Measurements from ENCODE around the gene SLC13A2. TPM values are rescaled to one million over a fixed set of nuclear protein-coding genes. Genes with fewer than 3 reads are reported as not detected.

Gene SLC13A2
- total and polyA plus RNA-seq, 2 donors (not counting 3 experiments of a cell fraction or from before 2014, with no cell fraction given) = not detected

DNA sequence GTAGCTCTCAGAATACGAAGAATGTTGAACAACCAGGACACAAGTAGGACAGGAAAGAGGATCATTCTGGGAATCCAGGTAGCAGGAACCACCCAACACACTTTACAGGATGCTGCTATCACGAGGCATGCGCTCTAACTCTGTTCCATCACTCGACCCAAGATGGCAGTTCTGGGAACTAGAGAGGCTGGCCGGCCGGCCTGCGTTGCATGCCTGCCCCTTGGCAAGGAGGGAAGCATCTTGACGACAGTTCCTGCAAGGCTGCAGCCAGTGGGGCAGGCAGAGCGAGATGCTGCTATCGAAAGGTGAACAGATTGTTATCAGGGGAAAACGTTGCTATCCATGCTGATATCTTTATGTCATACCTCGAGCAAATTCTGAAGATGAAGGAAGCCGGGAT is 48.2 kb upstream of the SLC13A2 start:
- H3K79me2 ChIP-seq (ENCODE audit: control insufficient read depth, insufficient read depth, low read length) = no peaks in the 10 kb centered on the region
- H3K4me1 ChIP-seq (ENCODE audit: control insufficient read depth, extremely low read depth, insufficient read depth, low read length) = no peaks in the 10 kb centered on the region
- FAIRE-seq = no peak
- no peak overlapping the region for H3K9ac ChIP-seq (replicated peaks; ENCODE audit: extremely low read depth, insufficient read depth, low read length)
- H2AFZ ChIP-seq (ENCODE audit: low read depth, low read length) = no peak overlapping the region
- DNase-seq (ENCODE audit: low read depth, low spot score) = no peak
- no peaks in the 10 kb centered on the region for H3K9me3 ChIP-seq (replicated peaks; ENCODE audit: control insufficient read depth, insufficient read depth, low read length)
- no peaks in the 10 kb centered on the region for H3K9me1 ChIP-seq (replicated peaks; ENCODE audit: control insufficient read depth, extremely low read depth, insufficient read depth, low read length)
- TF ChIP-seq, protein P1, sequence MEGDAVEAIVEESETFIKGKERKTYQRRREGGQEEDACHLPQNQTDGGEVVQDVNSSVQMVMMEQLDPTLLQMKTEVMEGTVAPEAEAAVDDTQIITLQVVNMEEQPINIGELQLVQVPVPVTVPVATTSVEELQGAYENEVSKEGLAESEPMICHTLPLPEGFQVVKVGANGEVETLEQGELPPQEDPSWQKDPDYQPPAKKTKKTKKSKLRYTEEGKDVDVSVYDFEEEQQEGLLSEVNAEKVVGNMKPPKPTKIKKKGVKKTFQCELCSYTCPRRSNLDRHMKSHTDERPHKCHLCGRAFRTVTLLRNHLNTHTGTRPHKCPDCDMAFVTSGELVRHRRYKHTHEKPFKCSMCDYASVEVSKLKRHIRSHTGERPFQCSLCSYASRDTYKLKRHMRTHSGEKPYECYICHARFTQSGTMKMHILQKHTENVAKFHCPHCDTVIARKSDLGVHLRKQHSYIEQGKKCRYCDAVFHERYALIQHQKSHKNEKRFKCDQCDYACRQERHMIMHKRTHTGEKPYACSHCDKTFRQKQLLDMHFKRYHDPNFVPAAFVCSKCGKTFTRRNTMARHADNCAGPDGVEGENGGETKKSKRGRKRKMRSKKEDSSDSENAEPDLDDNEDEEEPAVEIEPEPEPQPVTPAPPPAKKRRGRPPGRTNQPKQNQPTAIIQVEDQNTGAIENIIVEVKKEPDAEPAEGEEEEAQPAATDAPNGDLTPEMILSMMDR (IDR thresholded peaks at IDR 0.05; ENCODE audit: extremely low read depth in 1 of 2, insufficient read depth in 1 of 2, low read depth in 1 of 2, low read length in 2 of 2) = no peak
- TF ChIP-seq POLR2A (IDR thresholded peaks at IDR 0.05; ENCODE audit: low read depth, low read length) = no peak
- no peak for TF ChIP-seq JUN (IDR thresholded peaks at IDR 0.05; ENCODE audit: borderline replicate concordance, insufficient read depth, insufficient read length, low read depth)
- TF ChIP-seq EZH2 (IDR thresholded peaks at IDR 0.05; ENCODE audit: borderline replicate concordance, low read depth, low read length, severe bottlenecking) = no peak
- TF ChIP-seq POLR2AphosphoS5 (IDR thresholded peaks at IDR 0.05; ENCODE audit: insufficient read depth, low read depth, low read length) = no peak
- TF ChIP-seq FOS (IDR thresholded peaks at IDR 0.05; ENCODE audit: borderline replicate concordance, insufficient read depth, low read length) = no peak
- TF ChIP-seq, protein P2, sequence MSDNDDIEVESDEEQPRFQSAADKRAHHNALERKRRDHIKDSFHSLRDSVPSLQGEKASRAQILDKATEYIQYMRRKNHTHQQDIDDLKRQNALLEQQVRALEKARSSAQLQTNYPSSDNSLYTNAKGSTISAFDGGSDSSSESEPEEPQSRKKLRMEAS (IDR thresholded peaks at IDR 0.05; ENCODE audit: insufficient read depth, insufficient read length) = no peak
- TF ChIP-seq GATA2 (IDR thresholded peaks at IDR 0.05; ENCODE audit: insufficient read depth, insufficient read length, low read depth, low read length) = no peak
- TF ChIP-seq MYC (IDR thresholded peaks at IDR 0.05; ENCODE audit: low read depth, low read length) = no peak
- H3K4me3 ChIP-seq (replicated peaks in 1 of 3; ENCODE audit: insufficient read depth in 1 of 3, low read depth in 1 of 3, low read length in 3 of 3) = no peak overlapping the region
- CTCF ChIA-PET = interaction anchor here (2.3 kb wide), 1 partner anchor 9 kb away, joined by 10 read pairs; no protein-coding TSS in a partner anchor
- intact Hi-C loops (cut with micrococcal nuclease) = no loop called here
- no TSS peak for BruUV-seq (replicated peaks)
- no peak overlapping the region for H3K4me2 ChIP-seq (ENCODE audit: insufficient read depth, low read length)
- H3K27ac ChIP-seq (ENCODE audit: insufficient read depth, low read depth, low read length) = no peak overlapping the region
- no peaks in the 10 kb centered on the region for H4K20me1 ChIP-seq (replicated peaks; ENCODE audit: control insufficient read depth, extremely low read depth, insufficient read depth, low read length)
- no peaks in the 10 kb centered on the region for H3K27me3 ChIP-seq (ENCODE audit: control insufficient read depth in 2 of 2, insufficient read depth in 2 of 2, low read length in 2 of 2)
- H3K36me3 ChIP-seq (ENCODE audit: control insufficient read depth in 2 of 2, extremely low read depth in 1 of 2, insufficient read depth in 2 of 2, low read length in 2 of 2) = no peaks in the 10 kb centered on the region
- dilution Hi-C loops (cut with MboI; ENCODE audit: extremely low pct_ligation_motif_present, low sequenced_read_pairs) = no loop called here
- POLR2A ChIA-PET = interaction anchor here (0.7 kb wide), 2 partner anchors 45 to 52 kb away, joined by 3 to 6 read pairs; no protein-coding TSS in a partner anchor
